GM23248 (cell line): ENCODE measurements around the gene MRPL24. TPM values are rescaled to one million over a fixed set of nuclear protein-coding genes. Genes with fewer than 3 reads are reported as not detected.

Experiments used
- DNase-seq: peaks from one replicate; pipeline ENCODE4 v3.0.0-alpha.2; 2015
- H2AFZ ChIP-seq: fragments of 200-600 bp; sonication (generic); 2 replicates; pipeline ENCODE4 v1.6.1; 2016; ENCODE audit warnings: antibody characterized with exemption
- H3F3A ChIP-seq: fragments of 200-600 bp; sonication (generic); 2 replicates; pipeline ENCODE4 v1.6.1; 2016; ENCODE audit warnings: mild to moderate bottlenecking, antibody characterized with exemption, mixed run types; ENCODE audit not compliant: insufficient read depth
- H3K27ac ChIP-seq: fragments of 200-600 bp; sonication (generic); 2 replicates; pipeline ENCODE4 v1.5.1; 2016; ENCODE audit warnings: mild to moderate bottlenecking
- H3K27me3 ChIP-seq: fragments of 200-600 bp; sonication (generic); replicated peaks from 2 replicates; pipeline ENCODE4 v1.6.1; 2016; ENCODE audit warnings: mild to moderate bottlenecking; ENCODE audit not compliant: insufficient read depth
- H3K36me3 ChIP-seq: fragments of 200-600 bp; sonication (generic); 2 replicates; pipeline ENCODE4 v1.6.1; 2016; ENCODE audit warnings: low read depth, mild to moderate bottlenecking
- H3K4me1 ChIP-seq: fragments of 200-600 bp; sonication (generic); 2 replicates; pipeline ENCODE4 v1.6.1; 2016; ENCODE audit warnings: mild to moderate bottlenecking; ENCODE audit not compliant: insufficient read depth
- H3K4me2 ChIP-seq: fragments of 200-600 bp; sonication (generic); one replicate; pipeline ENCODE4 v1.6.1; 2016; ENCODE audit warnings: mild to moderate bottlenecking; ENCODE audit not compliant: unreplicated experiment
- H3K4me3 ChIP-seq: fragments of 200-600 bp; sonication (generic); 2 replicates; pipeline ENCODE4 v1.5.1; 2016; ENCODE audit warnings: mild to moderate bottlenecking
- H3K79me2 ChIP-seq: fragments of 200-600 bp; sonication (generic); 2 replicates; pipeline ENCODE4 v1.6.1; 2016; ENCODE audit warnings: mild to moderate bottlenecking; ENCODE audit not compliant: insufficient read depth
- H3K9ac ChIP-seq: fragments of 200-600 bp; sonication (generic); 2 replicates; pipeline ENCODE4 v1.6.1; 2016; ENCODE audit warnings: mild to moderate bottlenecking
- H3K9me2 ChIP-seq: fragments of 200-600 bp; sonication (generic); 2 replicates; pipeline ENCODE4 v1.6.1; 2016; ENCODE audit warnings: mixed run types, mild to moderate bottlenecking, moderate library complexity; ENCODE audit not compliant: insufficient read depth
- H3K9me3 ChIP-seq: fragments of 200-600 bp; sonication (generic); one replicate; pipeline ENCODE4 v1.6.1; 2017; ENCODE audit warnings: low read depth
- H4K20me1 ChIP-seq: fragments of 200-600 bp; sonication (generic); 2 replicates; pipeline ENCODE4 v1.6.0; 2016; ENCODE audit not compliant: insufficient read depth
- EZH2 ChIP-seq: fragments of 200-600 bp; sonication (generic); IDR thresholded peaks from 2 replicates; pipeline ENCODE4 v1.6.1; 2018; ENCODE audit warnings: antibody characterized with exemption, mild to moderate bottlenecking; ENCODE audit not compliant: insufficient read depth, poor library complexity, severe bottlenecking
- EZH2phosphoT487 ChIP-seq: fragments of 200-600 bp; sonication (generic); IDR thresholded peaks from 2 replicates; pipeline ENCODE4 v1.6.1; 2018; ENCODE audit warnings: antibody characterized with exemption, moderate library complexity, mild to moderate bottlenecking, low read depth; ENCODE audit not compliant: insufficient read depth
- WGBS, 2 experiments: methylation state at CpG; one replicate each; pipeline ENCODE4 v1.1.6; 2015 to 2017; ENCODE audit warnings: low lambda C conversion rate in 2 of 2, low coverage in 1 of 2; ENCODE audit errors: missing lambda C conversion rate in 2 of 2; 5-methylcytosine and 5-hydroxymethylcytosine counted together
- in situ Hi-C: fragments of 300-500 bp; cut with MboI; formaldehyde crosslinking; loops from 2 replicates; pipeline ENCODE4 v1.15.0; 2020
- polyA plus RNA-seq: library from polyadenylated mRNA; unstranded; fragments of >200 nt; fragmentation: Nextera tagmentation; extraction: Ambion mirVana; gene quantifications from 2 replicates; pipeline ENCODE4 v1.2.1, GENCODE V29; 2016
- total RNA-seq: library from RNA; depleted of rRNA; stranded (reverse); fragments of >200 nt; shearing (Covaris generic); gene quantifications from 2 replicates; pipeline ENCODE4 v1.2.3, GENCODE V29; 2014

MRPL24 gene
- total and polyA plus RNA-seq, 2 experiments from 2014 or later, result 55.7 to 93.7 TPM

GRCh38 chr1:156750711-156751450 lies 10.0 kb upstream of the MRPL24 start:
- whole genome bisulfite sequencing, 2 experiments, result 0 to 1% methylated on average over 33 to 64 of the region's 64 CpGs
- H3K9me2 ChIP-seq, result no peaks in the 10 kb centered on the region
- H3F3A ChIP-seq, result peaks cover 39% of the 10 kb centered on the region
- H3K4me3 ChIP-seq, result peak overlapping the region; percentile 78
- no peaks in the 10 kb centered on the region for H3K27me3 ChIP-seq
- peaks cover 36% of the 10 kb centered on the region for H3K4me1 ChIP-seq
- TF ChIP-seq EZH2 (no peak), EZH2phosphoT487 (no peak)
- no peaks in the 10 kb centered on the region for H3K9me3 ChIP-seq
- no peaks in the 10 kb centered on the region for H3K36me3 ChIP-seq
- peaks cover 88% of the 10 kb centered on the region for H3K79me2 ChIP-seq
- H3K9ac ChIP-seq, result peak overlapping the region; percentile 97
- H3K27ac ChIP-seq, result peak overlapping the region; percentile 100
- no peaks in the 10 kb centered on the region for H4K20me1 ChIP-seq
- in situ Hi-C loops, result no loop called here
- H2AFZ ChIP-seq, result 0 out of 2 replicates have a peak overlapping the region, but pooled peaks have one; percentile 30
- peak overlapping the region; percentile 96 for H3K4me2 ChIP-seq
- peak; percentile 73 for DNase-seq

- 0 out of 2 replicates have a peak overlapping the region, but pooled peaks have one; percentile 30 for H2AFZ ChIP-seq
- no peaks in the 10 kb centered on the region for H3K27me3 ChIP-seq
- no peaks in the 10 kb centered on the region for H3K9me3 ChIP-seq
- peak overlapping the region; percentile 78 for H3K4me3 ChIP-seq
- WGBS, 2 experiments, result 4% methylated on average over 5 of the region's 5 CpGs
- peaks cover 88% of the 10 kb centered on the region for H3K79me2 ChIP-seq
- in situ Hi-C loops, result no loop called here
- no peak for TF ChIP-seq EZH2
- no peak for TF ChIP-seq EZH2phosphoT487
- H3K9me2 ChIP-seq, result no peaks in the 10 kb centered on the region
- H4K20me1 ChIP-seq, result no peaks in the 10 kb centered on the region
- peak overlapping the region; percentile 100 for H3K27ac ChIP-seq
- H3K36me3 ChIP-seq, result no peaks in the 10 kb centered on the region
- DNase-seq, result peak; percentile 78
- peak overlapping the region; percentile 97 for H3K9ac ChIP-seq
- peaks cover 41% of the 10 kb centered on the region for H3K4me1 ChIP-seq
- H3K4me2 ChIP-seq, result peak overlapping the region; percentile 96
- H3F3A ChIP-seq, result peaks cover 45% of the 10 kb centered on the region
Observed at GRCh38 chr1:156750191-156750672, 9.3 kb upstream of the MRPL24 start.

- TF ChIP-seq EZH2phosphoT487 (no peak), EZH2 (no peak)
- H3K9me2 ChIP-seq, result no peaks in the 10 kb centered on the region
- no peaks in the 10 kb centered on the region for H3K36me3 ChIP-seq
- WGBS, 2 experiments, result 6 to 12% methylated on average over 7 to 8 of the region's 8 CpGs
- H3K9ac ChIP-seq, result peak overlapping the region; percentile 97
- no peaks in the 10 kb centered on the region for H3K27me3 ChIP-seq
- peaks cover 45% of the 10 kb centered on the region for H3F3A ChIP-seq
- peak overlapping the region; percentile 78 for H3K4me3 ChIP-seq
- H3K4me1 ChIP-seq, result peaks cover 41% of the 10 kb centered on the region
- in situ Hi-C loops, result no loop called here
- DNase-seq, result peak; percentile 39
- no peaks in the 10 kb centered on the region for H3K9me3 ChIP-seq
- H2AFZ ChIP-seq, result 0 out of 2 replicates have a peak overlapping the region, but pooled peaks have one; percentile 47
- peak overlapping the region; percentile 100 for H3K27ac ChIP-seq
- H4K20me1 ChIP-seq, result no peaks in the 10 kb centered on the region
- peak overlapping the region; percentile 96 for H3K4me2 ChIP-seq
- H3K79me2 ChIP-seq, result peaks cover 91% of the 10 kb centered on the region
Observed at GRCh38 chr1:156749419-156750118, 8.7 kb upstream of the MRPL24 start.

GRCh38 chr1:156748670-156749418 lies 8.0 kb upstream of the MRPL24 start:
- in situ Hi-C loops, result no loop called here
- Histone ChIP-seq H3K9ac (peak overlapping the region; percentile 97), H3K36me3 (no peaks in the 10 kb centered on the region), H3K27ac (peak overlapping the region; percentile 100), H3K4me3 (peak overlapping the region; percentile 78), H4K20me1 (no peaks in the 10 kb centered on the region), H3K9me3 (no peaks in the 10 kb centered on the region), H3K4me1 (peaks cover 41% of the 10 kb centered on the region), H3K27me3 (no peaks in the 10 kb centered on the region), H3F3A (peaks cover 45% of the 10 kb centered on the region), H2AFZ (peak overlapping the region; percentile 47; the same call in 1 of the 2 replicates), H3K4me2 (peak overlapping the region; percentile 96), H3K79me2 (peaks cover 92% of the 10 kb centered on the region), H3K9me2 (no peaks in the 10 kb centered on the region)
- TF ChIP-seq EZH2phosphoT487, result no peak
- TF ChIP-seq EZH2, result no peak
- whole genome bisulfite sequencing, 2 experiments, result 1 to 3% methylated on average over 9 of the region's 9 CpGs
- peak; percentile 66 for DNase-seq
